Suprapubic skin (tissue), 3 donors: ENCODE results near the gene NXF2B.
"Not testable (repeated sequence)": the region's sequence is repeated elsewhere in the genome, so short reads cannot be mapped to it uniquely, and the experiment has no call there.

ENCODE experiments used
- CTCF ChIP-seq, 2 donors: fragments of 200-600 bp in 1 of 2; fragments of 450-650 bp in 1 of 2; sonication (generic) in 1 of 2; IDR thresholded peaks; one replicate each; pipeline ENCODE4 v1.5.1; 2016 to 2019; ENCODE audit warnings: antibody characterized with exemption in 2 of 2, mild to moderate bottlenecking in 1 of 2, moderate library complexity in 1 of 2
- POLR2A ChIP-seq, 2 donors: fragments of 450-650 bp; IDR thresholded peaks; one replicate each; pipeline ENCODE4 v1.6.1; 2017; ENCODE audit warnings: antibody characterized with exemption in 2 of 2, mild to moderate bottlenecking in 2 of 2, moderate library complexity in 2 of 2

- TF ChIP-seq CTCF, POLR2A (IDR thresholded peaks at IDR 0.05): not testable (repeated sequence)
Measured at GRCh38 chrX:102414493-102414892, 25.3 kb downstream of the NXF2B start.
